HCT116 (cell line): ENCODE results near the gene CYBRD1. TPM values are rescaled to one million over a fixed set of nuclear protein-coding genes. Genes with fewer than 3 reads are reported as not detected.

Experiments used
- ATAC-seq: fragments of 200-7000 bp; cut with Tn5 transposase; 2 replicates; pipeline ENCODE4 v1.9.1; 2020; ENCODE audit warnings: mild to moderate bottlenecking, moderate library complexity
- BruUV-seq: library from RNA; stranded (reverse); fragments of 400-500 nt; replicated peaks from 2 replicates; lab custom pipeline; 2021; lab: Mats Ljungman, UMichigan
- CTCF ChIA-PET: fragments of 300-600 bp; sonication (Branson Sonifier 250); formaldehyde crosslinking; loops from one replicate; lab custom pipeline; 2021; ENCODE audit warnings: antibody characterized with exemption; lab: Charles Lee
- POLR2A ChIA-PET: fragments of 300-600, 350-600 bp; sonication (Branson Sonifier 250); formaldehyde crosslinking; loops from one replicate; lab custom pipeline; 2021; ENCODE audit warnings: antibody characterized with exemption; lab: Charles Lee
- RAD21 ChIA-PET, 2 experiments: fragments of 300-600 bp; sonication (Branson Sonifier 250); formaldehyde crosslinking; loops; one replicate each; lab custom pipeline; 2023; ENCODE audit warnings: low total read pairs in 2 of 2; ENCODE audit not compliant: uncharacterized antibody in 2 of 2, unreplicated experiment in 2 of 2, low non-redundant PET in 1 of 2; lab: Charles Lee
- DNase-seq: peaks from one replicate; pipeline ENCODE4 v3.0.0-alpha.2; 2010; ENCODE audit warnings: low read depth, low spot score
- H2AFZ ChIP-seq: fragments of 200-600 bp; shearing (Covaris generic), sonication (generic); 2 replicates; pipeline ENCODE4 v1.6.1; 2017; ENCODE audit warnings: low read depth, mixed run types, mixed read lengths, antibody characterized with exemption, low read length; ENCODE audit not compliant: poor library complexity, severe bottlenecking
- H3K27ac ChIP-seq: 2 replicates; pipeline ENCODE4 v1.5.1; 2012; ENCODE audit warnings: low read depth, low read length
- H3K27me3 ChIP-seq: fragments of 200-600 bp; sonication (generic); 2 replicates; pipeline ENCODE4 v1.6.1; 2016; ENCODE audit warnings: mixed run types, low read length, mixed read lengths; ENCODE audit not compliant: insufficient read depth
- H3K36me3 ChIP-seq, 2 experiments: fragments of 200-500 bp in 1 of 2; fragments of 200-600 bp in 1 of 2; sonication (Bioruptor generic) in 1 of 2; sonication (generic) in 1 of 2; 2 replicates each; pipeline versions ENCODE4 v1.5.1 to v1.6.1; 2014 to 2016; ENCODE audit warnings: low read length in 2 of 2, inconsistent platforms in 1 of 2, mixed read lengths in 1 of 2, mixed run types in 1 of 2; ENCODE audit not compliant: insufficient read depth in 2 of 2, control insufficient read depth in 1 of 2
- H3K4me1 ChIP-seq, 2 experiments: fragments of 200-600 bp in 1 of 2; sonication (generic) in 1 of 2; 2 replicates each; pipeline versions ENCODE4 v1.5.1 to v1.6.1; 2012 to 2017; ENCODE audit warnings: low read length in 2 of 2, inconsistent platforms in 1 of 2, mild to moderate bottlenecking in 1 of 2, mixed read lengths in 1 of 2, mixed run types in 1 of 2, moderate library complexity in 1 of 2; ENCODE audit not compliant: insufficient read depth in 2 of 2, control insufficient read depth in 1 of 2
- H3K4me2 ChIP-seq: fragments of 200-600 bp; sonication (generic); 2 replicates; pipeline ENCODE4 v1.6.1; 2017; ENCODE audit warnings: mixed run types, low read length, mixed read lengths
- H3K4me3 ChIP-seq, 2 experiments: fragments of 200-600 bp in 1 of 2; sonication (generic) in 1 of 2; replicated peaks in 1 of 2; 2 replicates each; pipeline ENCODE4 v1.5.1; 2011 to 2016; ENCODE audit warnings: low read length in 2 of 2, control low read depth in 1 of 2, low read depth in 1 of 2, mild to moderate bottlenecking in 1 of 2, mixed read lengths in 1 of 2, mixed run types in 1 of 2
- H3K79me2 ChIP-seq: fragments of 200-600 bp; sonication (generic); 2 replicates; pipeline ENCODE4 v1.6.1; 2017; ENCODE audit warnings: mild to moderate bottlenecking, mixed run types, low read length, moderate library complexity, mixed read lengths; ENCODE audit not compliant: insufficient read depth
- H3K9ac ChIP-seq: fragments of 200-600 bp; sonication (generic); 2 replicates; pipeline ENCODE4 v1.6.1; 2016; ENCODE audit warnings: low read length, mixed read lengths
- H3K9me2 ChIP-seq: fragments of 200-600 bp; sonication (generic), shearing (Covaris generic); 2 replicates; pipeline ENCODE4 v1.6.1; 2017; ENCODE audit warnings: mixed run types, mild to moderate bottlenecking, moderate library complexity; ENCODE audit not compliant: insufficient read depth
- H3K9me3 ChIP-seq, 2 experiments: fragments of 200-500 bp in 1 of 2; fragments of 200-600 bp in 1 of 2; sonication (Bioruptor generic) in 1 of 2; sonication (generic) in 1 of 2; 2 replicates each; pipeline ENCODE4 v1.6.1; 2014 to 2017; ENCODE audit warnings: low read length in 2 of 2, mixed read lengths in 2 of 2, inconsistent platforms in 1 of 2, low read depth in 1 of 2, mild to moderate bottlenecking in 1 of 2, mixed run types in 1 of 2, moderate library complexity in 1 of 2; ENCODE audit not compliant: control insufficient read depth in 1 of 2, insufficient read depth in 1 of 2
- H4K20me1 ChIP-seq: fragments of 200-600 bp; sonication (generic), shearing (Covaris generic); 2 replicates; pipeline ENCODE4 v1.6.1; 2017; ENCODE audit warnings: mixed run types, mild to moderate bottlenecking, moderate library complexity; ENCODE audit not compliant: insufficient read depth
- CEBPB ChIP-seq: IDR thresholded peaks from 2 replicates; pipeline ENCODE4 v1.6.1; 2012; ENCODE audit warnings: low read depth
- FOSL1 ChIP-seq: IDR thresholded peaks from 2 replicates; pipeline ENCODE4 v1.6.1; 2012; ENCODE audit warnings: low read depth
- JUND ChIP-seq: IDR thresholded peaks from 2 replicates; pipeline ENCODE4 v1.6.1; 2012
- POLR2A ChIP-seq: IDR thresholded peaks from 2 replicates; pipeline ENCODE4 v1.7.0; 2011; ENCODE audit warnings: borderline replicate concordance; ENCODE audit not compliant: insufficient read depth, insufficient read length; ENCODE audit errors: extremely low read depth
- POLR2AphosphoS5 ChIP-seq: IDR thresholded peaks from 2 replicates; pipeline ENCODE4 v1.6.1; 2011; ENCODE audit warnings: mild to moderate bottlenecking, low read depth, low read length, moderate library complexity
- RAD21 ChIP-seq: IDR thresholded peaks from 2 replicates; pipeline ENCODE4 v1.6.1; 2012; ENCODE audit warnings: low read depth, mild to moderate bottlenecking
- SP1 ChIP-seq: IDR thresholded peaks from 2 replicates; pipeline ENCODE4 v1.6.1; 2012; ENCODE audit warnings: low read depth
- SRF ChIP-seq: IDR thresholded peaks from 2 replicates; pipeline ENCODE4 v1.6.1; 2012; ENCODE audit warnings: low read depth
- YY1 ChIP-seq: IDR thresholded peaks from 2 replicates; pipeline ENCODE4 v1.6.1; 2011; ENCODE audit warnings: low read length, low read depth, moderate library complexity, mild to moderate bottlenecking; ENCODE audit not compliant: insufficient replicate concordance; ENCODE audit errors: extremely low read depth
- intact Hi-C: fragments of 100-400 bp; cut with micrococcal nuclease; formaldehyde crosslinking; loops from 2 replicates; pipeline ENCODE4 v1.10.0; 2022
- total RNA-seq: library from RNA; stranded (reverse); gene quantifications from one replicate; pipeline ENCODE4 v1.2.1, GENCODE V29; 2021; ENCODE audit not compliant: unreplicated experiment
- TF ChIP-seq, protein P1 (sequence below), 3 experiments: fragments of 200-600 bp in 1 of 3; sonication (generic) in 1 of 3; IDR thresholded peaks in 2 of 3; conservative IDR thresholded peaks in 1 of 3; 2 replicates each; pipeline ENCODE4 v1.5.1; 2012 to 2017; ENCODE audit warnings: low read depth in 2 of 3, low read length in 2 of 3, antibody characterized with exemption in 1 of 3, borderline replicate concordance in 1 of 3, control low read depth in 1 of 3, mild to moderate bottlenecking in 1 of 3, mixed read lengths in 1 of 3, mixed run types in 1 of 3, moderate library complexity in 1 of 3; ENCODE audit not compliant: insufficient read depth in 1 of 3
- TF ChIP-seq, protein P2 (sequence below): IDR thresholded peaks from 2 replicates; pipeline ENCODE4 v1.6.1; 2011; ENCODE audit warnings: mild to moderate bottlenecking, low read length, moderate library complexity; ENCODE audit not compliant: insufficient replicate concordance; ENCODE audit errors: extremely low read depth

CYBRD1 gene
- total RNA-seq, 1 experiment from 2014 or later: 14.9 TPM

DNA sequence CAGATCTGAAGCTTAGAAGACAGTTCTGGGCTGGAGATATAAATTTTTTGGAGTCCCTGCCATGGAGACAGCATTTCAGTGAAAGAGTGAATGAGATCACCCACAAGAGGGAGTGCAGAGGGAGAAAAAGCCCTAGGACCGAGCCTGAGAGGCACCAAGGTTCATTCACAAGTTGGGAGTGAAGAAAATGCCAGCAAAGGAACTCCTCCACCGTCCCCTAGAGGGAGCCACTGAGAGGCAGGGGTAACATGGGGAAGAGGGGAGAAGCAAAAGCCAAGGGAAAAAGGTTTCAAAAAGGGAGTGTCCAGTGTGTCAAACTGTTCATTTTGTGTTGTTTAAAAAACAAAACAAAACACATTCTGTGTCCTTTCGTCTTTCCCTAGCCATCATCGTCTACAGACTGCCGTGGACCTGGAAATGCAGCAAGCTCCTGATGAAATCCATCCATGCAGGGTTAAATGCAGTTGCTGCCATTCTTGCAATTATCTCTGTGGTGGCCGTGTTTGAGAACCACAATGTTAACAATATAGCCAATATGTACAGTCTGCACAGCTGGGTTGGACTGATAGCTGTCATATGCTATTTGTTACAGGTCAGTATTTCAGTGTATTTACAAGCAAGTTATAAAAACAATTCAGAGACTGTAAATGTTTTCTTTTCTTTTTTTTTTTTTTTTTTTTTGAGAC, 19.1 kb downstream of the CYBRD1 start:
- CTCF ChIA-PET: interaction anchor here (0.8 to 1.3 kb wide), 3 partner anchors 11 to 33 kb away, joined by 3 to 5 read pairs (median 3); no protein-coding TSS in a partner anchor
- intact Hi-C loops: no loop called here
- DNase-seq (no peak), ATAC-seq (peak; percentile 81)
- H3K4me1 ChIP-seq: no peaks in the 10 kb centered on the region
- no peaks in the 10 kb centered on the region for H3K9me3 ChIP-seq
- H3K4me2 ChIP-seq: no peak overlapping the region
- no peaks in the 10 kb centered on the region for H3K79me2 ChIP-seq
- no peaks in the 10 kb centered on the region for H3K36me3 ChIP-seq
- TF ChIP-seq JUND (no peak), RAD21 (peak; percentile 21; the same call in 1 of the 2 replicates), SRF (no peak), POLR2A (no peak)
- TF ChIP-seq, protein P1, sequence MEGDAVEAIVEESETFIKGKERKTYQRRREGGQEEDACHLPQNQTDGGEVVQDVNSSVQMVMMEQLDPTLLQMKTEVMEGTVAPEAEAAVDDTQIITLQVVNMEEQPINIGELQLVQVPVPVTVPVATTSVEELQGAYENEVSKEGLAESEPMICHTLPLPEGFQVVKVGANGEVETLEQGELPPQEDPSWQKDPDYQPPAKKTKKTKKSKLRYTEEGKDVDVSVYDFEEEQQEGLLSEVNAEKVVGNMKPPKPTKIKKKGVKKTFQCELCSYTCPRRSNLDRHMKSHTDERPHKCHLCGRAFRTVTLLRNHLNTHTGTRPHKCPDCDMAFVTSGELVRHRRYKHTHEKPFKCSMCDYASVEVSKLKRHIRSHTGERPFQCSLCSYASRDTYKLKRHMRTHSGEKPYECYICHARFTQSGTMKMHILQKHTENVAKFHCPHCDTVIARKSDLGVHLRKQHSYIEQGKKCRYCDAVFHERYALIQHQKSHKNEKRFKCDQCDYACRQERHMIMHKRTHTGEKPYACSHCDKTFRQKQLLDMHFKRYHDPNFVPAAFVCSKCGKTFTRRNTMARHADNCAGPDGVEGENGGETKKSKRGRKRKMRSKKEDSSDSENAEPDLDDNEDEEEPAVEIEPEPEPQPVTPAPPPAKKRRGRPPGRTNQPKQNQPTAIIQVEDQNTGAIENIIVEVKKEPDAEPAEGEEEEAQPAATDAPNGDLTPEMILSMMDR (IDR thresholded peaks at IDR 0.05 in 2 of 3, conservative IDR thresholded peaks at IDR 0.05 in 1 of 3; ENCODE audit: borderline replicate concordance in 1 of 3, insufficient read depth in 1 of 3, low read depth in 2 of 3, low read length in 2 of 3): peak; percentile 30 to 82 (median 80); a peak in 5 of 6 replicates
- POLR2A ChIA-PET: no interaction called here
- H4K20me1 ChIP-seq: no peaks in the 10 kb centered on the region
- H3K9me2 ChIP-seq: no peaks in the 10 kb centered on the region
- no peaks in the 10 kb centered on the region for H3K27me3 ChIP-seq
- no peak overlapping the region for H3K4me3 ChIP-seq
- BruUV-seq: no TSS peak
- RAD21 ChIA-PET: interaction anchor here in 1 of 2 experiments (0.8 kb wide), 1 partner anchor 108 kb away, joined by 3 read pairs; the partner anchor contains the start of gene METTL8
- no peak overlapping the region for H2AFZ ChIP-seq
- no peak overlapping the region for H3K9ac ChIP-seq
- no peak overlapping the region for H3K27ac ChIP-seq

DNA sequence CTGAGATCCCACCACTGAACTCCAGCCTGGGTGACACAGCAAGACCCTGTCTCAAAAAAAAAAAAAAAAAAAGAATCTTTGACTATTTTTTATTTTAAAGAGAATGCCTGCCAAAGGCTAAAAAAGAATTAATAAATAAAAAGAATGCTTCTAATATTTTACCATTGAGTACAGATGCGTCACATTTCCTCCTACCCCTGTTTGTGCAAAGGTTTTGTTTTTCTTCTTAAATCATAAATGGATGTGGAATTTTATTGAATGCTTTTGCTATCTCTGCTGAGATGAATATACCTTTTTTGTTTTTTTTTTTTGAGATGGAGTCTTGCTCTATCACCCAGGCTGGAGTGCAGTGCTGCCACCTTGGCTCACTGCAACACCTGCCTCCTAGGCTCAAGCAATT, 22.8 kb downstream of the CYBRD1 start:
- no peak overlapping the region for H3K4me2 ChIP-seq
- no peaks in the 10 kb centered on the region for H3K27me3 ChIP-seq
- intact Hi-C loops: no loop called here
- POLR2A ChIA-PET: no interaction called here
- no peak overlapping the region for H2AFZ ChIP-seq
- H3K9me3 ChIP-seq: no peaks in the 10 kb centered on the region
- H3K27ac ChIP-seq: no peak overlapping the region
- no peaks in the 10 kb centered on the region for H4K20me1 ChIP-seq
- no peak overlapping the region for H3K9ac ChIP-seq
- H3K4me3 ChIP-seq: no peak overlapping the region
- H3K4me1 ChIP-seq: no peaks in the 10 kb centered on the region
- H3K9me2 ChIP-seq: no peaks in the 10 kb centered on the region
- no peaks in the 10 kb centered on the region for H3K79me2 ChIP-seq
- DNase-seq: no peak
- BruUV-seq: no TSS peak
- CTCF ChIA-PET: interaction anchor here (0.6 to 0.7 kb wide), 2 partner anchors 50 to 897 kb away, joined by 3 read pairs; no protein-coding TSS in a partner anchor
- H3K36me3 ChIP-seq: no peaks in the 10 kb centered on the region
- RAD21 ChIA-PET: no interaction called here
- no peak for ATAC-seq
- TF ChIP-seq, protein P2, sequence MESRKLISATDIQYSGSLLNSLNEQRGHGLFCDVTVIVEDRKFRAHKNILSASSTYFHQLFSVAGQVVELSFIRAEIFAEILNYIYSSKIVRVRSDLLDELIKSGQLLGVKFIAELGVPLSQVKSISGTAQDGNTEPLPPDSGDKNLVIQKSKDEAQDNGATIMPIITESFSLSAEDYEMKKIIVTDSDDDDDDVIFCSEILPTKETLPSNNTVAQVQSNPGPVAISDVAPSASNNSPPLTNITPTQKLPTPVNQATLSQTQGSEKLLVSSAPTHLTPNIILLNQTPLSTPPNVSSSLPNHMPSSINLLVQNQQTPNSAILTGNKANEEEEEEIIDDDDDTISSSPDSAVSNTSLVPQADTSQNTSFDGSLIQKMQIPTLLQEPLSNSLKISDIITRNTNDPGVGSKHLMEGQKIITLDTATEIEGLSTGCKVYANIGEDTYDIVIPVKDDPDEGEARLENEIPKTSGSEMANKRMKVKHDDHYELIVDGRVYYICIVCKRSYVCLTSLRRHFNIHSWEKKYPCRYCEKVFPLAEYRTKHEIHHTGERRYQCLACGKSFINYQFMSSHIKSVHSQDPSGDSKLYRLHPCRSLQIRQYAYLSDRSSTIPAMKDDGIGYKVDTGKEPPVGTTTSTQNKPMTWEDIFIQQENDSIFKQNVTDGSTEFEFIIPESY: no peak
- TF ChIP-seq POLR2AphosphoS5: no peak
- TF ChIP-seq, protein P1 (IDR thresholded peaks at IDR 0.05 in 2 of 3, conservative IDR thresholded peaks at IDR 0.05 in 1 of 3; ENCODE audit: borderline replicate concordance in 1 of 3, insufficient read depth in 1 of 3, low read depth in 2 of 3, low read length in 2 of 3): no peak
- TF ChIP-seq SP1: no peak
- no peak for TF ChIP-seq JUND
- no peak for TF ChIP-seq YY1
- TF ChIP-seq CEBPB: no peak
- TF ChIP-seq FOSL1: no peak
